HG03064 (cell line): Measurements from ENCODE around the gene PHOSPHO2.
A peak's percentile ranks its signal among the peaks of the same experiment; 100 is the strongest.

Source experiments
- ATAC-seq: cut with Tn5 transposase; IDR thresholded peaks from one replicate; pipeline ENCODE4 v1.9.1; 2021; ENCODE audit warnings: low read depth; ENCODE audit not compliant: unreplicated experiment

PHOSPHO2 gene

GRCh38 chr2:169715379-169716237 lies 21.3 kb downstream of the PHOSPHO2 start:
- ATAC-seq: no peak

GRCh38 chr2:169716238-169716886 lies 22.1 kb downstream of the PHOSPHO2 start:
- ATAC-seq: no peak

- ATAC-seq: no peak
These were observed 22.8 kb downstream of the PHOSPHO2 start for GRCh38 chr2:169716938-169717690.

- no peak for ATAC-seq
These were observed 23.4 kb downstream of the PHOSPHO2 start for GRCh38 chr2:169717691-169718063.

GRCh38 chr2:169718930-169719504 lies 24.7 kb downstream of the PHOSPHO2 start:
- no peak for ATAC-seq

- ATAC-seq: no peak
These were observed 26.7 kb downstream of the PHOSPHO2 start for GRCh38 chr2:169721016-169721415.

GRCh38 chr2:169727065-169727464 lies 32.8 kb downstream of the PHOSPHO2 start:
- ATAC-seq: no peak

GRCh38 chr2:169729274-169729605 lies 35.0 kb downstream of the PHOSPHO2 start:
- ATAC-seq: no peak

GRCh38 chr2:169732075-169732474 lies 37.8 kb downstream of the PHOSPHO2 start:
- no peak for ATAC-seq

GRCh38 chr2:169732583-169733358 lies 38.5 kb downstream of the PHOSPHO2 start:
- no peak for ATAC-seq

GRCh38 chr2:169734169-169734847 lies 40.0 kb downstream of the PHOSPHO2 start:
- peak; percentile 48 for ATAC-seq

- ATAC-seq: no peak
These were observed 41.4 kb downstream of the PHOSPHO2 start for GRCh38 chr2:169735623-169736022.

GRCh38 chr2:169736902-169737301 lies 42.6 kb downstream of the PHOSPHO2 start:
- ATAC-seq: no peak

- ATAC-seq: no peak
These were observed 44.4 kb downstream of the PHOSPHO2 start for GRCh38 chr2:169738566-169739229.

GRCh38 chr2:169739351-169739750 lies 45.1 kb downstream of the PHOSPHO2 start:
- ATAC-seq: no peak

GRCh38 chr2:169743549-169743948 lies 49.3 kb downstream of the PHOSPHO2 start:
- no peak for ATAC-seq

- no peak for ATAC-seq
These were observed 52.0 kb downstream of the PHOSPHO2 start for GRCh38 chr2:169746240-169746639.

GRCh38 chr2:169748319-169748718 lies 54.0 kb downstream of the PHOSPHO2 start:
- ATAC-seq: no peak
